Mucosa of rectum (tissue), 2 donors: ENCODE data around the gene ELP6.

Experiments
- H3K27ac ChIP-seq, 2 donors: one replicate each; pipeline ENCODE4 v1.7.0; 2013; ENCODE audit warnings: inconsistent platforms in 2 of 2, low read depth in 2 of 2, low read length in 2 of 2
- H3K27me3 ChIP-seq, 2 donors: one replicate each; pipeline ENCODE4 v1.7.0; 2013; ENCODE audit warnings: low read length in 2 of 2; ENCODE audit not compliant: control insufficient read depth in 2 of 2, insufficient read depth in 2 of 2
- H3K36me3 ChIP-seq, 2 donors: one replicate each; pipeline ENCODE4 v1.7.0; 2013; ENCODE audit warnings: low read length in 2 of 2; ENCODE audit not compliant: control insufficient read depth in 2 of 2, insufficient read depth in 2 of 2
- H3K4me1 ChIP-seq, 2 donors: one replicate each; pipeline ENCODE4 v1.7.0; 2013; ENCODE audit warnings: low read length in 2 of 2, mild to moderate bottlenecking in 1 of 2; ENCODE audit not compliant: control insufficient read depth in 2 of 2, insufficient read depth in 2 of 2
- H3K4me3 ChIP-seq, 2 donors: one replicate each; pipeline ENCODE4 v1.7.0; 2013; ENCODE audit warnings: low read length in 2 of 2
- H3K9ac ChIP-seq, 2 donors: one replicate each; pipeline ENCODE4 v1.7.0; 2013; ENCODE audit warnings: low read length in 2 of 2, low read depth in 1 of 2, mild to moderate bottlenecking in 1 of 2
- H3K9me3 ChIP-seq, 2 donors: one replicate each; pipeline ENCODE4 v1.7.0; 2013; ENCODE audit warnings: low read length in 2 of 2; ENCODE audit not compliant: control insufficient read depth in 2 of 2
- donor health status: healthy.
- donor health status: Normal muscosa, but diverticular disease.

ELP6 gene

GRCh38 chr3:47533996-47534454 lies 20.5 kb upstream of the ELP6 start:
- Histone ChIP-seq H3K27ac (no peak overlapping the region), H3K4me3 (no peak overlapping the region), H3K9me3 (no peaks in the 10 kb centered on the region), H3K36me3 (no peaks in the 10 kb centered on the region), H3K27me3 (no peaks in the 10 kb centered on the region), H3K9ac (no peak overlapping the region), H3K4me1 (no peaks in the 10 kb centered on the region)

- Histone ChIP-seq H3K4me1 (no peaks in the 10 kb centered on the region), H3K27ac (no peak overlapping the region), H3K27me3 (no peaks in the 10 kb centered on the region), H3K9ac (no peak overlapping the region), H3K9me3 (no peaks in the 10 kb centered on the region), H3K36me3 (no peaks in the 10 kb centered on the region), H3K4me3 (no peak overlapping the region)
Observed at GRCh38 chr3:47533481-47533880, 20.0 kb upstream of the ELP6 start.

DNA sequence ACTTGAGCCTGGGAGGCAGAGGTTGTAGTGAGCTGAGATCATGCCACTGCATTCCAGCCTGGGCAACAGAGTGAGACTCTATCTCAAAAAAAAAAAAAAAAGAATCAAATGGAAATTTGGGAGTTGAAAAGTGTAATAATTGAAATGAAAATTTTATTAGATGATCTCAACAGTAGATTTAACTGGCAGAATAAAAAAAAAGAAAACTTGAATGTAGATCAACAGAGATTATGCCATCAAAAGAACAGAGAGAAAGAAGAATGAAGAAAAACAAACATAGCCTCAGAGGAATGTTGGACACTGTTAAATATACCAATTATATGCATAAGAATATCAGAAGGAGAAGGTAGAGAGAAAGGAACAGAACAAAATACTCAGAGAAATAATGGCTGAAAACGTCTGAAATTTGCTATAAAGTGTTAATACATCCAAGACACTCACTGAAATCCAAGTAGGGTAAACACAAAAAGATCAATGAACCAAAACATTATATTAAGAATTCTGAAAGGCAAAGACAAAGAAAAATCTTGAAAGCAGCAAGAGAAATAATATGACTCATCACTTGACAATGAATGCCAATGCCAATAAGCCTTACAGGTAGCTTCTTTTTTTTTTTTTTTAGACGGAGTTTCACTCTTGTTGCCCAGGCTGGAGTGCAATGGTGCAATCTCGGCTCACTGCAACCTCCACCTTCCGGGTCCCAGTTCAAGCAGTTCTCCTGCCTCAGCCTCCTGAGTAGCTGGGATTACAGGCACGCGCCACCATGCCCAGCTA lies 14.6 kb upstream of the ELP6 start:
- H3K9me3 ChIP-seq = no peaks in the 10 kb centered on the region
- no peak overlapping the region for H3K27ac ChIP-seq
- no peaks in the 10 kb centered on the region for H3K27me3 ChIP-seq
- no peak overlapping the region for H3K9ac ChIP-seq
- no peak overlapping the region for H3K4me3 ChIP-seq
- H3K36me3 ChIP-seq = no peaks in the 10 kb centered on the region
- H3K4me1 ChIP-seq = no peaks in the 10 kb centered on the region

DNA sequence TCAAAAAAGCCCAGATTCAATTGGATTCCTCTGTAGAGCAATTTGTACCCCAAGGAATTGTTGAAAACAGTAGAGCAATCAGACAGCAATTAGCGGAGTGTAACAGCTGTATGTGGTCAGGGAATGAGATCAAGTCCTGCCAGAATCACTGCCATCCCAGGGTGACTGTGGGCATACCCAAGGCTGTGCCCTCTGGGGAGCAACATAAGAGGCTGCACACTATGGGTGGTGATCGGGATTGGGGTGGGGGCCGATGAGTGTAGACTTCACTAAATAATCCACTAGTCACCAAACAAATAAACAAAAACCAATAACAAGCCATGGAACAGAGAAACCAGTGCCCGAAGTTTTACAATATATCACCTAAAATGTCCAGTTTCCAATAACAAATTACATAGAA lies 12.1 kb upstream of the ELP6 start:
- Histone ChIP-seq H3K27me3 (no peaks in the 10 kb centered on the region), H3K9me3 (no peaks in the 10 kb centered on the region), H3K36me3 (no peaks in the 10 kb centered on the region), H3K4me3 (no peak overlapping the region), H3K9ac (no peak overlapping the region), H3K27ac (no peak overlapping the region), H3K4me1 (peaks cover 5 to 6% of the 10 kb centered on the region in 2 donors)

GRCh38 chr3:47523310-47524073 lies 10.0 kb upstream of the ELP6 start:
- Histone ChIP-seq H3K4me3 (no peak overlapping the region), H3K27me3 (no peaks in the 10 kb centered on the region), H3K9ac (no peak overlapping the region), H3K9me3 (no peaks in the 10 kb centered on the region), H3K36me3 (no peaks in the 10 kb centered on the region), H3K4me1 (peaks cover 5 to 6% of the 10 kb centered on the region in 2 donors), H3K27ac (no peak overlapping the region)

- Histone ChIP-seq H3K4me1 (peaks cover 5 to 6% of the 10 kb centered on the region in 2 donors), H3K4me3 (peak overlapping the region in 1 of 2 donors; percentile 31), H3K27ac (no peak overlapping the region), H3K36me3 (no peaks in the 10 kb centered on the region), H3K9ac (no peak overlapping the region), H3K9me3 (no peaks in the 10 kb centered on the region), H3K27me3 (no peaks in the 10 kb centered on the region)
Observed at GRCh38 chr3:47522082-47522987, 8.8 kb upstream of the ELP6 start.

- Histone ChIP-seq H3K36me3 (no peaks in the 10 kb centered on the region), H3K9ac (no peak overlapping the region), H3K27ac (no peak overlapping the region), H3K4me3 (no peak overlapping the region), H3K9me3 (no peaks in the 10 kb centered on the region), H3K4me1 (peaks cover 5 to 6% of the 10 kb centered on the region in 2 donors), H3K27me3 (no peaks in the 10 kb centered on the region)
Observed at GRCh38 chr3:47520756-47521155, 7.2 kb upstream of the ELP6 start.

GRCh38 chr3:47517937-47518336 lies 4.4 kb upstream of the ELP6 start:
- peaks cover 5 to 6% of the 10 kb centered on the region in 2 donors for H3K4me1 ChIP-seq
- H3K27ac ChIP-seq = no peak overlapping the region
- H3K27me3 ChIP-seq = no peaks in the 10 kb centered on the region
- no peaks in the 10 kb centered on the region for H3K36me3 ChIP-seq
- no peak overlapping the region for H3K9ac ChIP-seq
- H3K9me3 ChIP-seq = no peaks in the 10 kb centered on the region
- no peak overlapping the region for H3K4me3 ChIP-seq

GRCh38 chr3:47515864-47516319 lies 2.4 kb upstream of the ELP6 start:
- Histone ChIP-seq H3K4me1 (peaks cover 4 to 5% of the 10 kb centered on the region in 2 donors), H3K9me3 (no peaks in the 10 kb centered on the region), H3K4me3 (no peak overlapping the region), H3K36me3 (no peaks in the 10 kb centered on the region), H3K27me3 (no peaks in the 10 kb centered on the region), H3K27ac (no peak overlapping the region), H3K9ac (no peak overlapping the region)
